ENCODE measurements around the gene ANO3.

- TF ChIP-seq CTCF (conservative IDR thresholded peaks at IDR 0.05; ENCODE audit: low read depth in 2 of 2) (no peak), EZH2phosphoT487 (IDR thresholded peaks at IDR 0.05; ENCODE audit: unreplicated experiment) (no peak), EZH2 (IDR thresholded peaks at IDR 0.05; ENCODE audit: low read depth, unreplicated experiment) (no peak), CREB1 (CRISPR knock-in tag; IDR thresholded peaks at IDR 0.05; ENCODE audit: low read depth) (no peak)
Observed at GRCh38 chr11:26558190-26558589, 226.3 kb downstream of the ANO3 start.

Measured in GM23338 (cell line).